ENCODE data around the gene GLRX3. TPM values are rescaled to one million over a fixed set of nuclear protein-coding genes. Genes with fewer than 3 reads are reported as not detected.

Gene GLRX3
- total RNA-seq, 1 donor from 2014 or later = 192 TPM

- H3K27me3 ChIP-seq (ENCODE audit: control insufficient read depth, insufficient read depth, low read length) = no peaks in the 10 kb centered on the region
- no peak overlapping the region for H3K4me3 ChIP-seq (ENCODE audit: low read depth, low read length)
- H3K36me3 ChIP-seq (ENCODE audit: control insufficient read depth, insufficient read depth, low read length) = no peaks in the 10 kb centered on the region
- no peak for DNase-seq (ENCODE audit: low read depth)
- no peak for TF ChIP-seq CTCF (IDR thresholded peaks at IDR 0.05; ENCODE audit: insufficient read depth, low read length, poor library complexity, severe bottlenecking)
Measured at GRCh38 chr10:130141878-130142277, 5.7 kb downstream of the GLRX3 start.

- Histone ChIP-seq H3K36me3 (ENCODE audit: control insufficient read depth, insufficient read depth, low read length) (no peaks in the 10 kb centered on the region), H3K4me3 (ENCODE audit: low read depth, low read length) (no peak overlapping the region), H3K27me3 (ENCODE audit: control insufficient read depth, insufficient read depth, low read length) (no peaks in the 10 kb centered on the region)
- no peak for TF ChIP-seq CTCF (IDR thresholded peaks at IDR 0.05; ENCODE audit: insufficient read depth, low read length, poor library complexity, severe bottlenecking)
- DNase-seq (ENCODE audit: low read depth) = no peak
Measured at GRCh38 chr10:130146042-130146441, 9.9 kb downstream of the GLRX3 start.

GRCh38 chr10:130159192-130159794 is 23.1 kb downstream of the GLRX3 start:
- no peak for DNase-seq (ENCODE audit: low read depth)
- no peak for TF ChIP-seq CTCF (IDR thresholded peaks at IDR 0.05; ENCODE audit: insufficient read depth, low read length, poor library complexity, severe bottlenecking)
- Histone ChIP-seq H3K36me3 (ENCODE audit: control insufficient read depth, insufficient read depth, low read length) (no peaks in the 10 kb centered on the region), H3K27me3 (ENCODE audit: control insufficient read depth, insufficient read depth, low read length) (no peaks in the 10 kb centered on the region), H3K4me3 (ENCODE audit: low read depth, low read length) (no peak overlapping the region)

- Histone ChIP-seq H3K4me3 (ENCODE audit: low read depth, low read length) (no peak overlapping the region), H3K36me3 (ENCODE audit: control insufficient read depth, insufficient read depth, low read length) (no peaks in the 10 kb centered on the region), H3K27me3 (ENCODE audit: control insufficient read depth, insufficient read depth, low read length) (no peaks in the 10 kb centered on the region)
- no peak for DNase-seq (ENCODE audit: low read depth)
- no peak for TF ChIP-seq CTCF (IDR thresholded peaks at IDR 0.05; ENCODE audit: insufficient read depth, low read length, poor library complexity, severe bottlenecking)
Measured at GRCh38 chr10:130160775-130161174, 24.6 kb downstream of the GLRX3 start.

GRCh38 chr10:130161331-130161730 is 25.1 kb downstream of the GLRX3 start:
- Histone ChIP-seq H3K36me3 (ENCODE audit: control insufficient read depth, insufficient read depth, low read length) (no peaks in the 10 kb centered on the region), H3K4me3 (ENCODE audit: low read depth, low read length) (no peak overlapping the region), H3K27me3 (ENCODE audit: control insufficient read depth, insufficient read depth, low read length) (no peaks in the 10 kb centered on the region)
- no peak for TF ChIP-seq CTCF (IDR thresholded peaks at IDR 0.05; ENCODE audit: insufficient read depth, low read length, poor library complexity, severe bottlenecking)
- DNase-seq (ENCODE audit: low read depth) = no peak

GRCh38 chr10:130167193-130167592 is 31.0 kb downstream of the GLRX3 start:
- no peak for TF ChIP-seq CTCF (IDR thresholded peaks at IDR 0.05; ENCODE audit: insufficient read depth, low read length, poor library complexity, severe bottlenecking)
- DNase-seq (ENCODE audit: low read depth) = no peak
- H3K36me3 ChIP-seq (ENCODE audit: control insufficient read depth, insufficient read depth, low read length) = no peaks in the 10 kb centered on the region
- H3K4me3 ChIP-seq (ENCODE audit: low read depth, low read length) = no peak overlapping the region
- no peaks in the 10 kb centered on the region for H3K27me3 ChIP-seq (ENCODE audit: control insufficient read depth, insufficient read depth, low read length)
